GM12874 (cell line): ENCODE measurements around the gene CNNM3.

Experiments
- TF ChIP-seq, protein P1 (sequence below): IDR thresholded peaks from 2 replicates; pipeline ENCODE4 v1.5.1; 2011; ENCODE audit warnings: low read depth, mild to moderate bottlenecking, control low read depth, low read length, moderate library complexity; ENCODE audit not compliant: insufficient read depth

Gene CNNM3

GRCh38 chr2:96870626-96871255 is 54.7 kb downstream of the CNNM3 start:
- TF ChIP-seq, protein P1, sequence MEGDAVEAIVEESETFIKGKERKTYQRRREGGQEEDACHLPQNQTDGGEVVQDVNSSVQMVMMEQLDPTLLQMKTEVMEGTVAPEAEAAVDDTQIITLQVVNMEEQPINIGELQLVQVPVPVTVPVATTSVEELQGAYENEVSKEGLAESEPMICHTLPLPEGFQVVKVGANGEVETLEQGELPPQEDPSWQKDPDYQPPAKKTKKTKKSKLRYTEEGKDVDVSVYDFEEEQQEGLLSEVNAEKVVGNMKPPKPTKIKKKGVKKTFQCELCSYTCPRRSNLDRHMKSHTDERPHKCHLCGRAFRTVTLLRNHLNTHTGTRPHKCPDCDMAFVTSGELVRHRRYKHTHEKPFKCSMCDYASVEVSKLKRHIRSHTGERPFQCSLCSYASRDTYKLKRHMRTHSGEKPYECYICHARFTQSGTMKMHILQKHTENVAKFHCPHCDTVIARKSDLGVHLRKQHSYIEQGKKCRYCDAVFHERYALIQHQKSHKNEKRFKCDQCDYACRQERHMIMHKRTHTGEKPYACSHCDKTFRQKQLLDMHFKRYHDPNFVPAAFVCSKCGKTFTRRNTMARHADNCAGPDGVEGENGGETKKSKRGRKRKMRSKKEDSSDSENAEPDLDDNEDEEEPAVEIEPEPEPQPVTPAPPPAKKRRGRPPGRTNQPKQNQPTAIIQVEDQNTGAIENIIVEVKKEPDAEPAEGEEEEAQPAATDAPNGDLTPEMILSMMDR: no peak

DNA sequence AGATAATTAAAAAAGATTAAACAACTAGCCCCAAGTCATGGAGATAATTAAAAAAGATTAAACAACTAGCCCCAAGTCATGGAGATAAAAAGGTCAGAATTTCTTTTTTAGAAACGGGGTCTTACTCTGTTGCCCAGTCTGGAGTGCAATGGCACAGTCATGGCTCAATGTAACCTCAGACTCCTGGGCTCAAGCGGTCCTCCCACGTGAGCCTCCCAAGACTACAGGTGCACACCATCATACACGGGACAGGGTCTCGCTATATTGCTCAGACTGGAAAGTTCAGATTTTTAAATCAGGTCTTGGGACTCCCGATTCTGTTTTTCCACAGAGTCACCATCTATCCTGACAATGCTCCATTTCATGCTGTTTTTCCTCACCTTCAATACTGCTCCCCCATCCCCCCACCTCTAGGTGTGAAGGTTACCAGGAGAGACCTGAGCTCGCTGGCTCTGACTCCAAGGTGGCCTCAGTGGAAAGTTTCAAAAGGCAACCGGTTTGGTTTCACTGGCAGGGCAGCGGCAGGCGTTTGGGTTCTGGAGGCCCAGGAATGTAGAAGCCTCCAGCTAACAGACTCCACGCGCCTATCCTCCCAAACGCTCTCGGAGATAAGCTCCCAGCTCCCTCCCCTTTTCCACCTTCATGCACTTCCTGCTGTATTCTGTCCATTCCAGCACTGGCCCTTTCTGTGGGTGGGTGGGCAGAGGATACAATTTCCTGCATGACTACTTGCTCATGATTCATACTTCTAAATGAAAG is 56.7 kb downstream of the CNNM3 start:
- TF ChIP-seq, protein P1: no peak

- TF ChIP-seq, protein P1: no peak
Measured at GRCh38 chr2:96873651-96874096, 57.6 kb downstream of the CNNM3 start.

GRCh38 chr2:96874198-96874831 is 58.2 kb downstream of the CNNM3 start:
- TF ChIP-seq, protein P1: no peak

DNA sequence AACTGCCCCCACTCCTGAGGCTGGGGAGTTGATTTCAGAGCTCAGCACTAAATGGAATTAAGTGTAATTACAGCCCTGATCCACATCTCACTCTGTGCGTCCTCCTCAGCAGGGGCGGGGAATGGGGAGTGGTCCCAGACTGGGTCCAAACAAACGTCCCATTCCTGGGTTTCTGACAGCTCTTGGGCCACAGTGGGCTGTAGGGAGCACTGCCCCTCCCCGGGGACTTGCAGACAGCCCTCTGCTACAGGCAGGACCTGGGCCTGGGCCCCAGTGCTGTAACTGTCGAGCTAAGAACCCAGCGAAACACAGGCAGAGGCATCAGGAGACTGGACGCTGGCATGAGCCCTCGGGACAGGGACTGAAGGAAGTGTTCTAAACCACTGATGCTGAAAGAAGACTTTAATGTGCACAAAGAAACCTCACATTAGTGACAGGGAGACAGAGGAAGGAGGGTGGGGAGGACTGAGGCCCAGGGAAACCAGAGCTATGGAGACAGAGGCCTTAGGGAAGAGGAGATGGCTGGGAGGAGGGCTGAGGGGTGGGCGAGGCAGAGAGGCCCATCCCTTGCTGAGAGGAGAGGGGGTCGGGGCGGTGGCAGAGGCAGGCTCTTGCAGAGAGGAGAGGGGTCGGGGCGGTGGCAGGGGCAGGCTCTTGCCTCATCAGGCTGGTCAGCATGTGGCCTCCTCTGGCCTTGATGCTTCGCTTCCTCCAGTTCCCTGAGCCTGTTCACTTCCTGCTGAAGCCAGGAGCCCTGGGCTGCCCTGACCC is 59.6 kb downstream of the CNNM3 start:
- TF ChIP-seq, protein P1: no peak

- TF ChIP-seq, protein P1: no peak
Measured at GRCh38 chr2:96876269-96877041, 60.4 kb downstream of the CNNM3 start.
